ENCODE results near the gene GPR78.
"Not testable (repeated sequence)": the region's sequence is repeated elsewhere in the genome, so short reads cannot be mapped to it uniquely, and the experiment has no call there.

GPR78 gene

DNA sequence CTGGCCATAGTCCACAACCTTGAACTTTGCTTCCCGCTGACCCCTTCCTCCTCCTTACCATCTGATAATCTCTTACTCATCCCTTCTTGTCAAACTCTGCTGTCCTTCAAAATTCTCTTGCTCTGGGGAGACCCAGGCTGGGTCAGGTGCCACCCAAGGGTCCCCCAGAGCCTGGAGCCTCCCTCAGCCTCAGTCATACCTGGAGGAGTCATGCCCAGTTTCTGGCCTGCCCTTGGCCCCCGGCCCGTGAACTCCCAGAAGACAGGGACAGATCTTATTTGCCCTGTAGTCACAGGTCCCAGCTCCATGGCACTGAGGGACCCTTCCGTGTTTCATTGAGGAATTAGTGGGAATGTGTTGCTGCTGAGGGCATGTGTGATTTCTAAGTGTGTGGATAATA is 4.7 kb upstream of the GPR78 start:
- Histone ChIP-seq H3K4me1 (ENCODE audit: control insufficient read depth, insufficient read depth, low read length) (peaks cover 4% of the 10 kb centered on the region), H3K9ac (ENCODE audit: low read depth, low read length) (no peak overlapping the region), H3K9me3 (ENCODE audit: control insufficient read depth, insufficient read depth, low read length) (no peaks in the 10 kb centered on the region), H3K27me3 (ENCODE audit: control insufficient read depth, insufficient read depth, low read length) (peaks cover 7% of the 10 kb centered on the region), H3K36me3 (ENCODE audit: control insufficient read depth, insufficient read depth, low read length) (no peaks in the 10 kb centered on the region), H3K4me3 (ENCODE audit: low read depth, low read length) (no peak overlapping the region)

DNA sequence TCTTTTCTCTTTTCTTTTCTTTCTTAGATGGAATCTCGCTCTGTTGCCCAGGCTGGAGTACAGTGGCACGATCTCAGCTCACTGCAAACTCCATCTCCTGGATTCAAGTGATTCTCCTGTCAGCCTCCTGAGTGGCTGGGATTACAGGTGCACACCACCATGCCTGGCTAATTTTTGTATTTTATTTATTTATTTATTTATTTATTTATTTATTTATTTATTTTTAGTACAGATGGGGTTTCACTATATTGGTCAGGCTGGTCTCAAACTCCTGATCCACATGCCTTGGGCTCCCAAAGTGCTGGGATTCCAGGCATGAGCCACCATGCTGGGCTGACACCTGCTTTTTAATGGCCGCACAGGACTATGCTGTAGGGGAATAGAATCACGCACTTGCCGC is 3.6 kb upstream of the GPR78 start:
- not testable (repeated sequence) for H3K4me3 ChIP-seq (ENCODE audit: low read depth, low read length); H3K9me3 ChIP-seq (ENCODE audit: control insufficient read depth, insufficient read depth, low read length); H3K4me1 ChIP-seq (ENCODE audit: control insufficient read depth, insufficient read depth, low read length); H3K36me3 ChIP-seq (ENCODE audit: control insufficient read depth, insufficient read depth, low read length); H3K9ac ChIP-seq (ENCODE audit: low read depth, low read length)
- peaks cover 13% of the 10 kb centered on the region for H3K27me3 ChIP-seq (ENCODE audit: control insufficient read depth, insufficient read depth, low read length)

DNA sequence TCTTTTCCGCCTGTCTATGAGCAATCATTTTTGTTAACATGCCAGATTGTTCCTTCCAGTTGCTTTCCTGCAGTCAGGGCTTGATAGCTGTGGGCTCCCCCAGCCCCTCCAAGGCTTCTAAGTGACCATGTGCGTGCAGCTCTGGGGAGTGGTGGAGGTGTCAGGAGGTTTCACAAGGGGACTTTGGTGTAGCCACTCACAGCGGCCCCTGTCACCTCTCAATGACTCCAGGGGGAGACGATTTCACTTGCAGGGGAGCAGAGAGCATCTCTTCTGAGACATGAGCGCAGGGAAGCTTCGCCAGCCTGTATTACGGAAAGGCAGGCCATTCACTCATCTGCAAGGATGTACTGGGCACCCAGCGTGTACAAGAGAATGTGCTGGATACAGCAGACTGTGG is 3.1 kb upstream of the GPR78 start:
- H3K9me3 ChIP-seq (ENCODE audit: control insufficient read depth, insufficient read depth, low read length) = no peaks in the 10 kb centered on the region
- H3K27me3 ChIP-seq (ENCODE audit: control insufficient read depth, insufficient read depth, low read length) = peaks cover 18% of the 10 kb centered on the region
- no peaks in the 10 kb centered on the region for H3K36me3 ChIP-seq (ENCODE audit: control insufficient read depth, insufficient read depth, low read length)
- H3K9ac ChIP-seq (ENCODE audit: low read depth, low read length) = no peak overlapping the region
- no peak overlapping the region for H3K4me3 ChIP-seq (ENCODE audit: low read depth, low read length)
- peaks cover 4% of the 10 kb centered on the region for H3K4me1 ChIP-seq (ENCODE audit: control insufficient read depth, insufficient read depth, low read length)

DNA sequence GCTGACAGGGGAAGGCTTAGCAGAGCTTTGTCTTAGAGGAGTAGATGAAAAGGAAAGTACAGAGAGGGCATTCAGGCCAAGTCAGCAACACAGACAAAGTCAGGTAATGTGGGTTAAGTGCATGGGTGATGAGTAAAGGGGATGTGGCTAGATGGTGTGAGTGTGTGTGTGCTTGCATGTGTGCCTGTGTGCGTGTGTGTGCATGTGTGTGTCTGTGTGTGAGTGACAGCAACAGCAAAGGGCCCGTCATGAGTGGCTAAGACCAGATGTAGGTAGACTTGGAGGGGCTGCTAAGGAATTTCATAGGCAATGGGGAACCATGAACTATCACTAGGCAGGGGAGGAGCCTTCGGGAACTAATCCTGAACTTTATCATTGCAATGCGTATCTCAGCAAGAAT is 2.2 kb upstream of the GPR78 start:
- no peaks in the 10 kb centered on the region for H3K36me3 ChIP-seq (ENCODE audit: control insufficient read depth, insufficient read depth, low read length)
- peaks cover 26% of the 10 kb centered on the region for H3K27me3 ChIP-seq (ENCODE audit: control insufficient read depth, insufficient read depth, low read length)
- H3K9me3 ChIP-seq (ENCODE audit: control insufficient read depth, insufficient read depth, low read length) = no peaks in the 10 kb centered on the region
- H3K9ac ChIP-seq (ENCODE audit: low read depth, low read length) = no peak overlapping the region
- peaks cover 4% of the 10 kb centered on the region for H3K4me1 ChIP-seq (ENCODE audit: control insufficient read depth, insufficient read depth, low read length)
- H3K4me3 ChIP-seq (ENCODE audit: low read depth, low read length) = no peak overlapping the region

DNA sequence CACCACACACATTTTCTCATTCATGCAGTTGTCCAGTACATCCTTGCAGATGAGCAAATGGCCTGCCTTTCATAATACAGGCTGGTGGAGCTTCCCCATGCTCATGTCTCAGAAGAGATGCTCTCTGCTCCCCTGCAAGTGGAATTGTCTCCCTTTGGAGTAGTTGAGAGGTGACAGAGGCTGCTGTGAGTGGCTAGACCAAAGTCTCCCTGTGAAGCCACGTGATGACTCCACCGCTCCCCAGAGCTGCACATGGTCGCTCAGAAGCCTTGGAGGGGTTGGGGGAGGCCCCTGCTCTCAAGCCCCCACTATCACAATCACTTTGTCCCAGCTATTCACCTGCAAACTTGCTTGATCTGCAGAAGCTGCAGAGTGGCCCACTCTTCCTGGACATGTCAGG is 1.5 kb upstream of the GPR78 start:
- Histone ChIP-seq H3K27me3 (ENCODE audit: control insufficient read depth, insufficient read depth, low read length) (peaks cover 27% of the 10 kb centered on the region), H3K4me1 (ENCODE audit: control insufficient read depth, insufficient read depth, low read length) (peaks cover 4% of the 10 kb centered on the region), H3K36me3 (ENCODE audit: control insufficient read depth, insufficient read depth, low read length) (peaks cover 2% of the 10 kb centered on the region), H3K4me3 (ENCODE audit: low read depth, low read length) (no peak overlapping the region), H3K9ac (ENCODE audit: low read depth, low read length) (no peak overlapping the region), H3K9me3 (ENCODE audit: control insufficient read depth, insufficient read depth, low read length) (no peaks in the 10 kb centered on the region)

DNA sequence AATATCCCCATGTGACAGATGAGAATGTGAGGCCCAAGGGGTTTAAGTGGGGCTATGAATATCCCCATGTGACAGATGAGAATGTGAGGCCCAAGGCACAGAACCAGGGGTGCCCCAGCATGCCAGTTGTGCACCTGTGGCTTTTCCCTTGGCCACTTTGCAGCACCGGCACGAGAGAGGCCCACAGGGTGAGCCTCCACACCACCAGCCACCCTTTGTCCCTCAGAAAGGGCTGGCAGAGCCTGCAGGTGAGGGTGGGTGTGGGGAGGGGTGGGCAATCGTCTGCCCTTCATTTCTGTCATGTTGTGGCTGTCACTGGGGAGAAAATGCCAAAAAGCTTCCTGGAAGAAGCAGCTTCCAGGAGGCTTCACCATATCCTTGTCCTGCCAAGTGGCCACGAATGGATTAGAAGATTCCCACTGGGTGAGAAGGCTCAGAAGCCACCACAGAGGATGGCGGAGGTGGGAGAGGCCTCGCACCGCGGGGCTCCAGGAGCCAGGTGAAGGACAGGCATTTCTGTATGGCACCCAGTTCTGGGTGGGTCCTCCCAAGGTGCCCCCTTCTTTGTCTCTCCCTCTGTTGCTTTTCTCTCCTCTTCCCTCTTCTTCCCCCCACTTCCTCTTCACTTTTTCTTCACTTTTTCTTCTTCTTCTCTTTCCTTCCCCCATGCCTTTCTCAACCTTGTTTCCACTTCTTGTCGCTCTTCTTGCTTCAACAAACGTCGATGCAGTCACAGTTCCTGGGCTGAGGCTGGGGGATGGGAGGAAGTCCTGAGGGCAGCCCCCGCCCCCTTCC is 469 bp upstream of the GPR78 start:
- H3K4me3 ChIP-seq (ENCODE audit: low read depth, low read length) = peak overlapping the region; percentile 11
- H3K36me3 ChIP-seq (ENCODE audit: control insufficient read depth, insufficient read depth, low read length) = peaks cover 2% of the 10 kb centered on the region
- H3K9ac ChIP-seq (ENCODE audit: low read depth, low read length) = no peak overlapping the region
- no peaks in the 10 kb centered on the region for H3K9me3 ChIP-seq (ENCODE audit: control insufficient read depth, insufficient read depth, low read length)
- H3K4me1 ChIP-seq (ENCODE audit: control insufficient read depth, insufficient read depth, low read length) = peaks cover 4% of the 10 kb centered on the region
- peaks cover 32% of the 10 kb centered on the region for H3K27me3 ChIP-seq (ENCODE audit: control insufficient read depth, insufficient read depth, low read length)

DNA sequence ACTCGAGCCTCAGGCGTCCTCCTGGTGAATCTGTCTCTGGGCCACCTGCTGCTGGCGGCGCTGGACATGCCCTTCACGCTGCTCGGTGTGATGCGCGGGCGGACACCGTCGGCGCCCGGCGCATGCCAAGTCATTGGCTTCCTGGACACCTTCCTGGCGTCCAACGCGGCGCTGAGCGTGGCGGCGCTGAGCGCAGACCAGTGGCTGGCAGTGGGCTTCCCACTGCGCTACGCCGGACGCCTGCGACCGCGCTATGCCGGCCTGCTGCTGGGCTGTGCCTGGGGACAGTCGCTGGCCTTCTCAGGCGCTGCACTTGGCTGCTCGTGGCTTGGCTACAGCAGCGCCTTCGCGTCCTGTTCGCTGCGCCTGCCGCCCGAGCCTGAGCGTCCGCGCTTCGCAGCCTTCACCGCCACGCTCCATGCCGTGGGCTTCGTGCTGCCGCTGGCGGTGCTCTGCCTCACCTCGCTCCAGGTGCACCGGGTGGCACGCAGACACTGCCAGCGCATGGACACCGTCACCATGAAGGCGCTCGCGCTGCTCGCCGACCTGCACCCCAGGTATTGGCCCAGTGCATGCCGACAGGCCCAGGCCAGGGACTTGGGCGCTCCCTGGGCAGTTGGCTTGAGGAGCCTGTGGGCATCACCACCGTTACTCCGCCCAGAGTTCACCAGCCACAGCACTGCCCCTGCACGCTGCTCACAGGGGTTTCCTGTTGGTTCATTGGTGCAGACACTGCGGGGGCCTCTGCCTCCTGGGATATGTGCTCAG is 1.1 kb downstream of the GPR78 start:
- H3K9ac ChIP-seq (ENCODE audit: low read depth, low read length) = no peak overlapping the region
- peaks cover 2% of the 10 kb centered on the region for H3K36me3 ChIP-seq (ENCODE audit: control insufficient read depth, insufficient read depth, low read length)
- H3K27me3 ChIP-seq (ENCODE audit: control insufficient read depth, insufficient read depth, low read length) = peaks cover 32% of the 10 kb centered on the region
- H3K4me3 ChIP-seq (ENCODE audit: low read depth, low read length) = peak overlapping the region; percentile 59
- H3K4me1 ChIP-seq (ENCODE audit: control insufficient read depth, insufficient read depth, low read length) = peaks cover 4% of the 10 kb centered on the region
- no peaks in the 10 kb centered on the region for H3K9me3 ChIP-seq (ENCODE audit: control insufficient read depth, insufficient read depth, low read length)

DNA sequence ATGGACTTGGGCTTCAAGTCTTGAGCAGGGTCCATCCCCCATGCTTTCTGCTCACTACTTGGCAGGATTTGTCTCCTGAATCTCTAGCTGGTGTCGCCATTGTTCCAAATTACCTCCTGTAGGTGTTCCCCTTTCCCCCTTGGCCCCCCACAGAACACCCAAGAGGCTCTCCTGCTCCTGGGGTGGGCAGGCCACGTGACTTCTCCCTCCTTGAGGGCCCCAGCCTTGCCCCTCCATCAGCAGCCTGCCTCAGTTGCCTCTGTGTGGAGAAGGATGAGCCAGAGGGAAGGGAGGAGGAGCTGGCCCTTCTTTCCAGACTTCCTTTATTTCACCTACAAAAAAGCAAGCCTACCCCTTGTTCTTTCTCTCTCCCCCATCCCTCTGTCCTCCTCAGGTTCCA is 1.8 kb downstream of the GPR78 start:
- no peaks in the 10 kb centered on the region for H3K9me3 ChIP-seq (ENCODE audit: control insufficient read depth, insufficient read depth, low read length)
- H3K4me1 ChIP-seq (ENCODE audit: control insufficient read depth, insufficient read depth, low read length) = peaks cover 4% of the 10 kb centered on the region
- H3K4me3 ChIP-seq (ENCODE audit: low read depth, low read length) = no peak overlapping the region
- H3K36me3 ChIP-seq (ENCODE audit: control insufficient read depth, insufficient read depth, low read length) = peaks cover 2% of the 10 kb centered on the region
- H3K9ac ChIP-seq (ENCODE audit: low read depth, low read length) = no peak overlapping the region
- peaks cover 32% of the 10 kb centered on the region for H3K27me3 ChIP-seq (ENCODE audit: control insufficient read depth, insufficient read depth, low read length)

DNA sequence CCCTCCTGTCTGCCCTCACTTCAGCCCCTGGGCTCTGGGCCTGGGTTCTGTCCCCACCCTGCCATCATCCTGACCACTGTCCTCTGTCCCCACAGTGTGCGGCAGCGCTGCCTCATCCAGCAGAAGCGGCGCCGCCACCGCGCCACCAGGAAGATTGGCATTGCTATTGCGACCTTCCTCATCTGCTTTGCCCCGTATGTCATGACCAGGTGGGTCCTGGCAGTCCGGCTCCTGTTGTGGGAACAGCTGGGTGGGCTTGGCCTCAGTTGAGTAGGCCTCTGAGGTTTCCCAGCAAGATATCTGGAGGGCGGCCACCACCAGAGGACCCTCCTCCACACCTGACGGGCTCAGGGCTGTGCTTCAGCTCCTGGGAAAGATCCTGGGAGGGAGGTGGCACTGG is 2.2 kb downstream of the GPR78 start:
- H3K4me3 ChIP-seq (ENCODE audit: low read depth, low read length) = no peak overlapping the region
- H3K9ac ChIP-seq (ENCODE audit: low read depth, low read length) = no peak overlapping the region
- H3K27me3 ChIP-seq (ENCODE audit: control insufficient read depth, insufficient read depth, low read length) = peaks cover 32% of the 10 kb centered on the region
- H3K36me3 ChIP-seq (ENCODE audit: control insufficient read depth, insufficient read depth, low read length) = peaks cover 2% of the 10 kb centered on the region
- H3K4me1 ChIP-seq (ENCODE audit: control insufficient read depth, insufficient read depth, low read length) = peaks cover 4% of the 10 kb centered on the region
- no peaks in the 10 kb centered on the region for H3K9me3 ChIP-seq (ENCODE audit: control insufficient read depth, insufficient read depth, low read length)

DNA sequence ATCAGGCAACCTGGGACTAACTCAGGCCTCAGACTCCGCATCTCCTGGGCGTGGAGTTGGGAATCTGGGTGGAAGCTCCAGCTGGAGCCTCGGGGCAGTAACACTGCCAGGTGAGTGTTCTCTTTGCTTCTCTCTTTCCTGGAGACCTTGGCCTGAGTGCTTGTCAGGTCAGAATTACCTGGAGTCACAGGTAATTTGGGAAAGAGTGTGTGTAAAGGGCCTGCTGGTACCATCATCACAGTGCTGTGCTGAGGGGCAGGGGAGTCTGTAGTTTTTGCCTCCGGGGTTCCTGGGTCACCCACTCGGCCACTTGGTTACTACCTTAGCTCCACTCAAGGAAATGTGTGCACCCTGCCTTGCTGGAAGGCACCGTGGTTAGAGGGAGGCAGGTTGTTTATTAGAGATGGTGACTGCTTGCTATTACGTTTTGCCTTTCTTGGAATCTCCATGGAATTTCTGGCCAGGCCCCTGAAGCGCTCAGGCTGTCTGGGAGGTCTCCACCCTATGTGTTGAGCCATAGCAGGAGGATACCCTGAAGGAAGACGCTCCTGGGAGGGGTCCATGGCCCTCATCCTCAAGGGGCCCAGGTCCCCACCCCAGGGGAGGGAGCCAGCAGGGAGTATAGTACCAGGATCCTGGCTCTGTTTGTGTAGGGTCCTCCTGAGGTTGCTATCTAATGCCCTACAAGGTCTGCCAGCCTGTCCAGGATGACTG is 2.9 kb downstream of the GPR78 start:
- Histone ChIP-seq H3K4me1 (ENCODE audit: control insufficient read depth, insufficient read depth, low read length) (peaks cover 4% of the 10 kb centered on the region), H3K27me3 (ENCODE audit: control insufficient read depth, insufficient read depth, low read length) (peaks cover 32% of the 10 kb centered on the region), H3K4me3 (ENCODE audit: low read depth, low read length) (no peak overlapping the region), H3K9me3 (ENCODE audit: control insufficient read depth, insufficient read depth, low read length) (no peaks in the 10 kb centered on the region), H3K9ac (ENCODE audit: low read depth, low read length) (no peak overlapping the region), H3K36me3 (ENCODE audit: control insufficient read depth, insufficient read depth, low read length) (peaks cover 2% of the 10 kb centered on the region)

DNA sequence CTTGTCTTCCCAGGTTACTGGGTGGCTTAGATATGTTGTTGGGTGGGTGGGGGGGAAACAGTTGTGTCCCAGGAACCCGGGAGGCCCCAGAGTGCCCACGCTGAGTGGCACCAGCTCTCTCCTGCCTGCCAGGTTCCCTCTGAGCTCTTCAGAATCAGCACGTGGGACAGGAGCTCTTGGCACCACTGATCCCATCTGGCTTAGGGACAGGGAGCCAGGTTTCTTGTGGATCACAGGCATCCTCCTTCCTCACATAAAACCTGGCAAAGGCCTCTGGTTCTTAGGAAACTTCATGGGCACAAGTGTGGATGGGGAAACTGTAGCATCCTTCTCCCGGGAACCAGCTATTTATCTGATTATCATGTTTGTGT is 3.4 kb downstream of the GPR78 start:
- no peak overlapping the region for H3K4me3 ChIP-seq (ENCODE audit: low read depth, low read length)
- H3K27me3 ChIP-seq (ENCODE audit: control insufficient read depth, insufficient read depth, low read length) = peaks cover 32% of the 10 kb centered on the region
- no peaks in the 10 kb centered on the region for H3K9me3 ChIP-seq (ENCODE audit: control insufficient read depth, insufficient read depth, low read length)
- H3K9ac ChIP-seq (ENCODE audit: low read depth, low read length) = no peak overlapping the region
- H3K4me1 ChIP-seq (ENCODE audit: control insufficient read depth, insufficient read depth, low read length) = peaks cover 4% of the 10 kb centered on the region
- H3K36me3 ChIP-seq (ENCODE audit: control insufficient read depth, insufficient read depth, low read length) = peaks cover 2% of the 10 kb centered on the region
